H9 (cell line): ENCODE data around the gene C19orf25. TPM values are rescaled to one million over a fixed set of nuclear protein-coding genes. Genes with fewer than 3 reads are reported as not detected.

Source experiments
- DNase-seq: peaks from one replicate; pipeline ENCODE4 v3.0.0-alpha.2; 2017
- H2AFZ ChIP-seq: one replicate; pipeline ENCODE4 v1.6.1; 2013; ENCODE audit warnings: mild to moderate bottlenecking, low read length, control low read depth, moderate library complexity
- H2AK5ac ChIP-seq: 2 replicates; pipeline ENCODE4 v1.6.1; 2013; ENCODE audit warnings: low read length, control low read depth, mixed read lengths; ENCODE audit not compliant: insufficient read length
- H2BK120ac ChIP-seq: one replicate; pipeline ENCODE4 v1.6.1; 2013; ENCODE audit warnings: low read depth, mild to moderate bottlenecking, low read length, control low read depth, inconsistent platforms; ENCODE audit not compliant: poor library complexity, severe bottlenecking
- H2BK12ac ChIP-seq: 2 replicates; pipeline ENCODE4 v1.6.1; 2013; ENCODE audit warnings: low read length, control low read depth, mixed read lengths, low read depth; ENCODE audit not compliant: insufficient read length
- H2BK15ac ChIP-seq: 2 replicates; pipeline ENCODE4 v1.6.1; 2013; ENCODE audit warnings: low read depth, low read length, control low read depth
- H2BK20ac ChIP-seq: one replicate; pipeline ENCODE4 v1.6.1; 2013; ENCODE audit warnings: low read depth, mild to moderate bottlenecking, low read length, control low read depth, inconsistent platforms; ENCODE audit not compliant: poor library complexity, severe bottlenecking
- H2BK5ac ChIP-seq: 2 replicates; pipeline ENCODE4 v1.6.1; 2013; ENCODE audit warnings: low read length, control low read depth, mixed read lengths; ENCODE audit not compliant: insufficient read length
- H3K14ac ChIP-seq: 2 replicates; pipeline ENCODE4 v1.6.1; 2013; ENCODE audit warnings: low read length, control low read depth; ENCODE audit not compliant: insufficient read depth
- H3K18ac ChIP-seq: 2 replicates; pipeline ENCODE4 v1.6.1; 2013; ENCODE audit warnings: low read depth, mild to moderate bottlenecking, mixed read lengths, low read length, control low read depth; ENCODE audit not compliant: insufficient read length
- H3K23ac ChIP-seq: 2 replicates; pipeline ENCODE4 v1.6.1; 2013; ENCODE audit warnings: low read length, control low read depth, mixed read lengths, low read depth; ENCODE audit not compliant: insufficient read length
- H3K23me2 ChIP-seq: 2 replicates; pipeline ENCODE4 v1.6.1; 2013; ENCODE audit warnings: low read depth, mild to moderate bottlenecking, mixed read lengths, low read length, control low read depth; ENCODE audit not compliant: insufficient read length, poor library complexity, severe bottlenecking
- H3K27ac ChIP-seq: 2 replicates; pipeline ENCODE4 v1.5.1; 2013; ENCODE audit warnings: low read length, control low read depth, mixed read lengths, low read depth; ENCODE audit not compliant: insufficient read length
- H3K27me3 ChIP-seq: 2 replicates; pipeline ENCODE4 v1.6.1; 2013; ENCODE audit warnings: low read length, control low read depth, inconsistent platforms; ENCODE audit not compliant: insufficient read depth
- H3K4ac ChIP-seq: 2 replicates; pipeline ENCODE4 v1.6.1; 2013; ENCODE audit warnings: low read depth, mild to moderate bottlenecking, control low read depth, inconsistent platforms, low read length, moderate library complexity
- H3K4me1 ChIP-seq: 2 replicates; pipeline ENCODE4 v1.6.1; 2013; ENCODE audit warnings: low read length, control low read depth, inconsistent platforms; ENCODE audit not compliant: insufficient read depth
- H3K4me2 ChIP-seq: 2 replicates; pipeline ENCODE4 v1.6.1; 2013; ENCODE audit warnings: low read length, control low read depth, mixed read lengths; ENCODE audit not compliant: insufficient read length, insufficient read depth
- H3K56ac ChIP-seq: 2 replicates; pipeline ENCODE4 v1.6.1; 2013; ENCODE audit warnings: low read depth, mild to moderate bottlenecking, mixed read lengths, low read length, control low read depth; ENCODE audit not compliant: insufficient read length
- H3K79me1 ChIP-seq: 2 replicates; pipeline ENCODE4 v1.6.1; 2013; ENCODE audit warnings: low read depth, mild to moderate bottlenecking, moderate library complexity, low read length, control low read depth, inconsistent platforms; ENCODE audit not compliant: insufficient read depth, poor library complexity, severe bottlenecking
- H3K79me2 ChIP-seq: 2 replicates; pipeline ENCODE4 v1.6.1; 2013; ENCODE audit warnings: low read length, control low read depth, inconsistent platforms; ENCODE audit not compliant: insufficient read depth
- H3K9ac ChIP-seq: 2 replicates; pipeline ENCODE4 v1.6.1; 2013; ENCODE audit warnings: low read length, control low read depth, mixed read lengths; ENCODE audit not compliant: insufficient read length; ENCODE audit errors: extremely low read depth
- H3K9me3 ChIP-seq: one replicate; pipeline ENCODE4 v1.6.1; 2013; ENCODE audit warnings: low read depth, low read length, inconsistent platforms; ENCODE audit not compliant: control insufficient read depth
- H3T11ph ChIP-seq: one replicate; pipeline ENCODE4 v1.6.1; 2013; ENCODE audit warnings: mild to moderate bottlenecking, low read length, control low read depth, inconsistent platforms
- H4K20me1 ChIP-seq: one replicate; pipeline ENCODE4 v1.6.1; 2013; ENCODE audit not compliant: control insufficient read depth, insufficient read length, insufficient read depth
- H4K5ac ChIP-seq: 2 replicates; pipeline ENCODE4 v1.6.1; 2013; ENCODE audit warnings: low read depth, mild to moderate bottlenecking, mixed read lengths, low read length, control low read depth; ENCODE audit not compliant: insufficient read length
- H4K8ac ChIP-seq: replicated peaks from 2 replicates; pipeline ENCODE4 v1.6.1; 2013; ENCODE audit warnings: low read length, control low read depth, mixed read lengths, low read depth; ENCODE audit not compliant: insufficient read length
- H4K91ac ChIP-seq: 2 replicates; pipeline ENCODE4 v1.6.1; 2013; ENCODE audit warnings: low read depth, mild to moderate bottlenecking, moderate library complexity, mixed read lengths, low read length, control low read depth; ENCODE audit not compliant: insufficient read length
- H3K27ac Mint-ChIP-seq, 3 experiments: 2 replicates in 2 of 3; 3 replicates in 1 of 3; pipeline ENCODE4 v1.8.0; 2020 to 2021; ENCODE audit warnings: mixed read lengths in 3 of 3, mild to moderate bottlenecking in 1 of 3, moderate library complexity in 1 of 3
- H3K27me3 Mint-ChIP-seq: 2 replicates; pipeline ENCODE4 v1.8.0; 2021; ENCODE audit warnings: low read depth, mild to moderate bottlenecking, moderate library complexity, mixed read lengths
- H3K36me3 Mint-ChIP-seq, 3 experiments: 2 replicates in 2 of 3; 3 replicates in 1 of 3; pipeline ENCODE4 v1.8.0; 2020 to 2021; ENCODE audit warnings: low read depth in 3 of 3, mixed read lengths in 3 of 3; ENCODE audit not compliant: insufficient read depth in 1 of 3
- H3K4me1 Mint-ChIP-seq, 2 experiments: 2 replicates each; pipeline ENCODE4 v1.8.0; 2020; ENCODE audit warnings: mixed read lengths in 2 of 2
- H3K4me3 Mint-ChIP-seq, 2 experiments: 2 replicates in 1 of 2; 3 replicates in 1 of 2; pipeline ENCODE4 v1.8.0; 2020 to 2021; ENCODE audit warnings: mild to moderate bottlenecking in 2 of 2, mixed read lengths in 2 of 2, moderate library complexity in 1 of 2
- H3K9me3 Mint-ChIP-seq, 2 experiments: 2 replicates in 1 of 2; 3 replicates in 1 of 2; pipeline ENCODE4 v1.8.0; 2020; ENCODE audit warnings: mild to moderate bottlenecking in 2 of 2, mixed read lengths in 2 of 2, moderate library complexity in 1 of 2
- CTCF ChIP-seq: fragments of 200-600 bp; sonication (generic); conservative IDR thresholded peaks from 3 replicates; pipeline ENCODE4 v1.8.0; 2021; ENCODE audit warnings: antibody characterized with exemption, mild to moderate bottlenecking
- WGBS: extraction: QIAGEN DNeasy Blood & Tissue Kit; methylation state at CpG from one replicate; pipeline ENCODE4 v1.1.7; 2013; ENCODE audit warnings: missing lambda C conversion rate, low lambda C conversion rate, mixed read lengths; ENCODE audit not compliant: insufficient read length; ENCODE audit errors: extremely low coverage; 5-methylcytosine and 5-hydroxymethylcytosine counted together
- total RNA-seq: library from RNA; stranded (reverse); gene quantifications from 2 replicates; pipeline ENCODE4 v1.2.1, GENCODE V29; 2021

Gene C19orf25
- total RNA-seq, 1 experiment from 2014 or later, result 36.8 TPM

GRCh38 chr19:1457892-1458291 is 21.1 kb downstream of the C19orf25 start:
- no peak for TF ChIP-seq CTCF
- Histone ChIP-seq H2BK15ac (no peak overlapping the region), H2BK20ac (no peak overlapping the region), H4K91ac (no peak overlapping the region), H3K23ac (no peak overlapping the region), H3K79me1 (no peaks in the 10 kb centered on the region), H3K4ac (no peak overlapping the region), H4K20me1 (no peaks in the 10 kb centered on the region), H3K27me3 (no peaks in the 10 kb centered on the region; the same call in 1 of the 2 replicates), H3K4me1 (no peaks in the 10 kb centered on the region), H2BK120ac (no peak overlapping the region), H2BK12ac (no peak overlapping the region), H3K27ac (no peak overlapping the region), H2AFZ (no peak overlapping the region), H3K4me2 (no peak overlapping the region), H3T11ph (no peak overlapping the region), H2AK5ac (no peak overlapping the region), H4K8ac (no peak overlapping the region), H3K56ac (no peak overlapping the region), H3K14ac (no peak overlapping the region), H3K9me3 (no peaks in the 10 kb centered on the region), H4K5ac (no peak overlapping the region), H3K18ac (no peak overlapping the region), H3K79me2 (no peaks in the 10 kb centered on the region), H3K23me2 (peaks cover 5% of the 10 kb centered on the region), H3K9ac (no peak overlapping the region), H2BK5ac (no peak overlapping the region)
- H3K9me3 Mint-ChIP-seq, result no peaks in the 10 kb centered on the region
- DNase-seq, result no peak
- no CpG with 5 or more reads among the region's 16 CpGs for WGBS
- no peak overlapping the region for H3K4me3 Mint-ChIP-seq
- H3K4me1 Mint-ChIP-seq, result peaks cover 7 to 12% of the 10 kb centered on the region in 2 experiments
- H3K27ac Mint-ChIP-seq, result no peak overlapping the region
- H3K36me3 Mint-ChIP-seq, result peaks cover 0 to 13% (median 5%) of the 10 kb centered on the region in 3 experiments; a peak in 2 of 7 replicates
- peaks cover 67% of the 10 kb centered on the region for H3K27me3 Mint-ChIP-seq
